Erythroblast (primary cell): Measurements from ENCODE around the gene LMBR1.

Experiments
- GATA1 ChIP-seq: IDR thresholded peaks from 2 replicates; pipeline ENCODE4 v1.6.1; 2011; ENCODE audit warnings: low read depth, mild to moderate bottlenecking, control low read depth, low read length, moderate library complexity
- POLR2A ChIP-seq: IDR thresholded peaks from 2 replicates; pipeline ENCODE4 v1.6.1; 2011; ENCODE audit warnings: mild to moderate bottlenecking, low read length

DNA sequence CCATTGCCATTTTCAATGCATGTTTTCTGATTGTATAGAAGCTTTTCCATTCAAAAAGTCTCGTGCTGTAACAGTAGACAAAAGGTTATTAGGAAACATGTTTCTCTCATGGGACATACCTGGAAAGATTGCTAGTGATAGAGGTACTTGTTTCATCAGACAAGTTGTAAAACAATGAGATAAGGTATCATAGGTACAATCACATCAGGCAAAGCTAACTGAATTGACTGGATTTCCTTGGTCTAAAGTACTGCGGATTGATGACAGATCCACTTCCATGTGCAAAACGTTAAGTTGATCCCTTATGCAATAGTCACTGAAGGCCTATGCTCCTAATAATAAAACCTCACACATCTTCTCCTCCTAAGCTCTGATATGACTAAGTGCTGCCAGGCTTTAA is 258.9 kb downstream of the LMBR1 start:
- TF ChIP-seq POLR2A (no peak), GATA1 (no peak)
